22Rv1 (cell line): ENCODE measurements around the gene DCTD.

ENCODE experiments used
- CTCF ChIP-seq: fragments of 450-650 bp; IDR thresholded peaks from 2 replicates; pipeline ENCODE4 v1.5.1; 2017; ENCODE audit warnings: mild to moderate bottlenecking
- ZFX ChIP-seq: fragments of 450-650 bp; IDR thresholded peaks from 2 replicates; pipeline ENCODE4 v1.6.1; 2017; ENCODE audit warnings: antibody characterized with exemption, borderline replicate concordance

GRCh38 chr4:182929296-182929695 lies 12.1 kb upstream of the DCTD start:
- TF ChIP-seq ZFX (no peak), CTCF (no peak)
